SK-N-SH treated with all-trans-retinoic acid at 6 μM for 48 hours (cell line): ENCODE data around the gene URM1.

Source experiments
- ATAC-seq: fragments of 200-7000 bp; cut with Tn5 transposase; 3 replicates; pipeline ENCODE4 v1.9.1; 2020; ENCODE audit warnings: mild to moderate bottlenecking, moderate library complexity
- ARNTL ChIP-seq: fragments of 450-650 bp; formaldehyde crosslinking; IDR thresholded peaks from 2 replicates; pipeline ENCODE4 v1.5.0; 2020; ENCODE audit warnings: low read depth, mild to moderate bottlenecking, moderate library complexity, borderline replicate concordance
- CREB5 ChIP-seq: fragments of 250-450 bp; sonication (Bioruptor Pico); IDR thresholded peaks from 2 replicates; pipeline ENCODE4 v1.5.1; 2020; ENCODE audit warnings: low read depth, mild to moderate bottlenecking, moderate library complexity
- CSDC2 ChIP-seq: fragments of 250-450 bp; sonication (Bioruptor Pico); IDR thresholded peaks from 2 replicates; pipeline ENCODE4 v1.5.0; 2020; ENCODE audit warnings: mild to moderate bottlenecking, moderate library complexity
- CSRNP3 ChIP-seq: fragments of 250-450 bp; sonication (Bioruptor Pico); IDR thresholded peaks from 2 replicates; pipeline ENCODE4 v1.5.1; 2021; ENCODE audit warnings: mild to moderate bottlenecking, moderate library complexity
- GLIS3 ChIP-seq: fragments of 250-450 bp; sonication (Bioruptor Pico); IDR thresholded peaks from 2 replicates; pipeline ENCODE4 v1.5.0; 2020; ENCODE audit warnings: mild to moderate bottlenecking, moderate library complexity
- ISL1 ChIP-seq: fragments of 250-450 bp; sonication (Bioruptor Pico); IDR thresholded peaks from 2 replicates; pipeline ENCODE4 v2.1.2; 2022; ENCODE audit warnings: mild to moderate bottlenecking, moderate library complexity
- OSR1 ChIP-seq: fragments of 250-450 bp; sonication (Bioruptor Pico); IDR thresholded peaks from 2 replicates; pipeline ENCODE4 v1.8.0; 2022; ENCODE audit warnings: moderate library complexity, mild to moderate bottlenecking, inconsistent platforms
- PATZ1 ChIP-seq: fragments of 250-450 bp; sonication (Bioruptor Pico); IDR thresholded peaks from 2 replicates; pipeline ENCODE4 v1.8.0; 2020; ENCODE audit warnings: mild to moderate bottlenecking, moderate library complexity, borderline replicate concordance
- POU6F1 ChIP-seq: fragments of 250-450 bp; sonication (Bioruptor Pico); IDR thresholded peaks from 2 replicates; pipeline ENCODE4 v1.8.0; 2021; ENCODE audit warnings: low read depth, mild to moderate bottlenecking, moderate library complexity, borderline replicate concordance
- RARB ChIP-seq: fragments of 250-450 bp; sonication (Bioruptor Pico); IDR thresholded peaks from 2 replicates; pipeline ENCODE4 v1.8.0; 2021; ENCODE audit warnings: mild to moderate bottlenecking, moderate library complexity
- SNAI2 ChIP-seq: fragments of 250-450 bp; sonication (Bioruptor Pico); IDR thresholded peaks from 2 replicates; pipeline ENCODE4 v1.5.0; 2020; ENCODE audit warnings: mild to moderate bottlenecking, moderate library complexity
- TCF4 ChIP-seq: fragments of 250-450 bp; sonication (Bioruptor Pico); IDR thresholded peaks from 2 replicates; pipeline ENCODE4 v1.8.0; 2021; ENCODE audit warnings: mild to moderate bottlenecking, moderate library complexity, borderline replicate concordance
- TOX ChIP-seq: fragments of 250-450 bp; sonication (Bioruptor Pico); IDR thresholded peaks from 2 replicates; pipeline ENCODE4 v1.8.0; 2021; ENCODE audit warnings: mild to moderate bottlenecking, moderate library complexity, borderline replicate concordance
- TSHZ2 ChIP-seq: fragments of 250-450 bp; sonication (Bioruptor Pico); IDR thresholded peaks from 2 replicates; pipeline ENCODE4 v1.5.0; 2020; ENCODE audit warnings: mild to moderate bottlenecking, moderate library complexity
- ZC3H10 ChIP-seq: fragments of 250-450 bp; sonication (Bioruptor Pico); IDR thresholded peaks from 2 replicates; pipeline ENCODE4 v1.5.1; 2021; ENCODE audit warnings: mild to moderate bottlenecking, moderate library complexity
- ZFP3 ChIP-seq: fragments of 250-450 bp; sonication (Bioruptor Pico); IDR thresholded peaks from 2 replicates; pipeline ENCODE4 v1.5.0; 2020; ENCODE audit warnings: mild to moderate bottlenecking, moderate library complexity
- ZFP30 ChIP-seq: fragments of 450-650 bp; formaldehyde crosslinking; IDR thresholded peaks from 2 replicates; pipeline ENCODE4 v1.5.0; 2022; ENCODE audit warnings: mild to moderate bottlenecking, moderate library complexity
- ZNF565 ChIP-seq: fragments of 450-650 bp; formaldehyde crosslinking; conservative IDR thresholded peaks from 2 replicates; pipeline ENCODE4 v1.5.0; 2020; ENCODE audit warnings: low read depth, mild to moderate bottlenecking, moderate library complexity
- ZNF70 ChIP-seq: fragments of 450-650 bp; formaldehyde crosslinking; IDR thresholded peaks from 2 replicates; pipeline ENCODE4 v1.5.0; 2020; ENCODE audit warnings: mild to moderate bottlenecking, moderate library complexity
- ZNF8 ChIP-seq: fragments of 450-650 bp; formaldehyde crosslinking; IDR thresholded peaks from 2 replicates; pipeline ENCODE4 v1.5.0; 2020; ENCODE audit warnings: mild to moderate bottlenecking, moderate library complexity

Gene URM1

GRCh38 chr9:128355451-128355850 lies 15.7 kb upstream of the URM1 start:
- no peak for ATAC-seq
- TF ChIP-seq TCF4 (CRISPR knock-in tag) (no peak), POU6F1 (CRISPR knock-in tag) (no peak), ZNF565 (CRISPR knock-in tag) (no peak), CREB5 (no peak), ZFP30 (CRISPR knock-in tag) (no peak), RARB (CRISPR knock-in tag) (no peak), PATZ1 (CRISPR knock-in tag) (no peak), ISL1 (CRISPR knock-in tag) (no peak), ZNF8 (CRISPR knock-in tag) (no peak), CSDC2 (no peak), SNAI2 (CRISPR knock-in tag) (no peak), OSR1 (CRISPR knock-in tag) (no peak)

GRCh38 chr9:128358090-128358489 lies 13.1 kb upstream of the URM1 start:
- no peak for ATAC-seq
- TF ChIP-seq PATZ1 (CRISPR knock-in tag) (no peak), POU6F1 (CRISPR knock-in tag) (no peak), TOX (CRISPR knock-in tag) (no peak), TCF4 (CRISPR knock-in tag) (no peak), ZFP3 (CRISPR knock-in tag) (no peak), ZNF565 (CRISPR knock-in tag) (no peak)

- ATAC-seq = no peak
- TF ChIP-seq POU6F1 (CRISPR knock-in tag) (no peak), ARNTL (CRISPR knock-in tag) (no peak), TSHZ2 (CRISPR knock-in tag) (no peak), RARB (CRISPR knock-in tag) (no peak), ZFP3 (CRISPR knock-in tag) (no peak), ZNF70 (CRISPR knock-in tag) (no peak), ISL1 (CRISPR knock-in tag) (no peak), GLIS3 (CRISPR knock-in tag) (no peak), ZC3H10 (no peak), TCF4 (CRISPR knock-in tag) (no peak), CSRNP3 (CRISPR knock-in tag) (no peak)
Measured at GRCh38 chr9:128358861-128359260, 12.3 kb upstream of the URM1 start.
